ENCODE results near the gene GCAT. TPM values are rescaled to one million over a fixed set of nuclear protein-coding genes. Genes with fewer than 3 reads are reported as not detected.

GCAT gene
- total RNA-seq, 4 donors from 2014 or later: 11.6 to 15.2 (median 12.3) TPM

GRCh38 chr22:37804881-37805809 is 2.6 kb upstream of the GCAT start:
- intact Hi-C loops (cut with DNase I): loop anchor here (5.0 kb wide), 1 partner anchor 58 kb away; no protein-coding TSS in a partner anchor
- TF ChIP-seq POLR2AphosphoS5 (IDR thresholded peaks at IDR 0.05): peak; percentile 95 to 96
- TF ChIP-seq POLR2A (IDR thresholded peaks at IDR 0.05; ENCODE audit: low read depth): peak; percentile 68
- TF ChIP-seq EP300 (IDR thresholded peaks at IDR 0.05): no peak
- TF ChIP-seq CTCF (IDR thresholded peaks at IDR 0.05): no peak
- no peaks in the 10 kb centered on the region for H3K9me3 ChIP-seq
- no peaks in the 10 kb centered on the region for H3K27me3 ChIP-seq
- WGBS: 11% methylated on average over 16 of the region's 87 CpGs
- no peaks in the 10 kb centered on the region for H3K36me3 ChIP-seq
- peak overlapping the region; percentile 85 to 95 (median 90) for H3K27ac ChIP-seq (replicated peaks in 1 of 4)
- peak; percentile 95 for DNase-seq (ENCODE audit: extremely low spot score)
- peaks cover 49 to 69% (median 66%) of the 10 kb centered on the region in 4 donors for H3K4me1 ChIP-seq
- H3K4me3 ChIP-seq: peak overlapping the region; percentile 61 to 73 (median 66)

- peak overlapping the region; percentile 85 to 95 (median 90) for H3K27ac ChIP-seq (replicated peaks in 1 of 4)
- H3K9me3 ChIP-seq: no peaks in the 10 kb centered on the region
- peak overlapping the region; percentile 61 to 73 (median 66) for H3K4me3 ChIP-seq
- 42% methylated on average over 10 of the region's 10 CpGs for WGBS
- H3K4me1 ChIP-seq: peaks cover 49 to 69% (median 66%) of the 10 kb centered on the region in 4 donors
- no peaks in the 10 kb centered on the region for H3K27me3 ChIP-seq
- H3K36me3 ChIP-seq: no peaks in the 10 kb centered on the region
- no peak for TF ChIP-seq EP300 (IDR thresholded peaks at IDR 0.05)
- TF ChIP-seq POLR2AphosphoS5 (IDR thresholded peaks at IDR 0.05): no peak
- TF ChIP-seq CTCF (IDR thresholded peaks at IDR 0.05): no peak
- no peak for TF ChIP-seq POLR2A (IDR thresholded peaks at IDR 0.05; ENCODE audit: low read depth)
- intact Hi-C loops (cut with DNase I): loop anchor here (5.0 kb wide), 1 partner anchor 59 kb away; no protein-coding TSS in a partner anchor
- no peak for DNase-seq (ENCODE audit: extremely low spot score)
Observed at GRCh38 chr22:37805810-37806277, 1.9 kb upstream of the GCAT start.

GRCh38 chr22:37806409-37807333 is 1.1 kb upstream of the GCAT start:
- DNase-seq (ENCODE audit: extremely low spot score): no peak
- Histone ChIP-seq H3K36me3 (no peaks in the 10 kb centered on the region), H3K4me3 (peak overlapping the region; percentile 61 to 73 (median 66)), H3K27ac (replicated peaks in 1 of 4) (peak overlapping the region; percentile 85 to 95 (median 90)), H3K27me3 (no peaks in the 10 kb centered on the region), H3K4me1 (peaks cover 49 to 69% (median 66%) of the 10 kb centered on the region in 4 donors), H3K9me3 (no peaks in the 10 kb centered on the region)
- intact Hi-C loops (cut with DNase I): loop anchor here (5.0 kb wide), 1 partner anchor 59 kb away; no protein-coding TSS in a partner anchor
- TF ChIP-seq EP300 (IDR thresholded peaks at IDR 0.05) (no peak), POLR2A (IDR thresholded peaks at IDR 0.05; ENCODE audit: low read depth) (no peak)
- 4% methylated on average over 19 of the region's 19 CpGs for WGBS

GRCh38 chr22:37808294-37808657 is 542 bp downstream of the GCAT start:
- H3K36me3 ChIP-seq: peaks cover 0 to 4% (median 0%) of the 10 kb centered on the region in 4 donors
- TF ChIP-seq EP300 (IDR thresholded peaks at IDR 0.05): no peak
- TF ChIP-seq POLR2A (IDR thresholded peaks at IDR 0.05; ENCODE audit: low read depth): no peak
- no peak for TF ChIP-seq CTCF (IDR thresholded peaks at IDR 0.05)
- no peak for TF ChIP-seq POLR2AphosphoS5 (IDR thresholded peaks at IDR 0.05)
- WGBS: 8% methylated on average over 8 of the region's 8 CpGs
- H3K27me3 ChIP-seq: no peaks in the 10 kb centered on the region
- no peaks in the 10 kb centered on the region for H3K9me3 ChIP-seq
- intact Hi-C loops (cut with DNase I): loop anchor here (5.0 kb wide), 1 partner anchor 61 kb away; no protein-coding TSS in a partner anchor
- no peak for DNase-seq (ENCODE audit: extremely low spot score)
- H3K4me3 ChIP-seq: peak overlapping the region; percentile 61 to 73 (median 66)
- H3K4me1 ChIP-seq: peaks cover 38 to 53% (median 51%) of the 10 kb centered on the region in 4 donors
- H3K27ac ChIP-seq (replicated peaks in 1 of 4): peak overlapping the region; percentile 85 to 95 (median 90)

Data from esophagus muscularis mucosa (tissue), 4 donors.